Measurements from ENCODE around the gene ATP2C2.

ATP2C2 gene

GRCh38 chr16:84497418-84498222, 129.3 kb downstream of the ATP2C2 start:
- DNase-seq (ENCODE audit: low spot score): no peak

- no peak for DNase-seq (ENCODE audit: low spot score)
These were observed 129.9 kb downstream of the ATP2C2 start for GRCh38 chr16:84498223-84498610.

GRCh38 chr16:84498859-84499620, 130.7 kb downstream of the ATP2C2 start:
- no peak for DNase-seq (ENCODE audit: low spot score)

GRCh38 chr16:84499638-84500037, 131.3 kb downstream of the ATP2C2 start:
- no peak for DNase-seq (ENCODE audit: low spot score)

GRCh38 chr16:84500531-84500930, 132.2 kb downstream of the ATP2C2 start:
- no peak for DNase-seq (ENCODE audit: low spot score)

- DNase-seq (ENCODE audit: low spot score): no peak
These were observed 132.9 kb downstream of the ATP2C2 start for GRCh38 chr16:84501077-84501735.

GRCh38 chr16:84502075-84502474, 133.7 kb downstream of the ATP2C2 start:
- no peak for DNase-seq (ENCODE audit: low spot score)

GRCh38 chr16:84502581-84502980, 134.2 kb downstream of the ATP2C2 start:
- DNase-seq (ENCODE audit: low spot score): no peak

- peak; percentile 26 for DNase-seq (ENCODE audit: low spot score)
These were observed 135.5 kb downstream of the ATP2C2 start for GRCh38 chr16:84503751-84504395.

GRCh38 chr16:84504420-84505248, 136.3 kb downstream of the ATP2C2 start, which contains the start of gene MEAK7:
MEAK7 (minus strand) TSS chr16:84504659; CDS start chr16:84498086, 6,573 bp downstream.
- DNase-seq (ENCODE audit: low spot score): peak; percentile 99

GRCh38 chr16:84505249-84506187, 137.2 kb downstream of the ATP2C2 start:
- DNase-seq (ENCODE audit: low spot score): no peak

- DNase-seq (ENCODE audit: low spot score): no peak
These were observed 139.0 kb downstream of the ATP2C2 start for GRCh38 chr16:84507011-84507982.

GRCh38 chr16:84508502-84508901, 140.2 kb downstream of the ATP2C2 start:
- no peak for DNase-seq (ENCODE audit: low spot score)

- no peak for DNase-seq (ENCODE audit: low spot score)
These were observed 141.0 kb downstream of the ATP2C2 start for GRCh38 chr16:84509032-84509950.

GRCh38 chr16:84511180-84511800, 143.0 kb downstream of the ATP2C2 start:
- peak; percentile 82 for DNase-seq (ENCODE audit: low spot score)

- no peak for DNase-seq (ENCODE audit: low spot score)
These were observed 143.5 kb downstream of the ATP2C2 start for GRCh38 chr16:84511831-84512230.

- DNase-seq (ENCODE audit: low spot score): no peak
These were observed 144.8 kb downstream of the ATP2C2 start for GRCh38 chr16:84513123-84513522.
